RPMI8226 (cell line): ENCODE data around the gene ALPK1.
A peak's percentile ranks its signal among the peaks of the same experiment; 100 is the strongest.
"Not testable (repeated sequence)": the region's sequence is repeated elsewhere in the genome, so short reads cannot be mapped to it uniquely, and the experiment has no call there.

Source experiments
- DNase-seq: peaks from one replicate; pipeline ENCODE4 v3.0.0-alpha.2; 2015

The ALPK1 gene

GRCh38 chr4:112296949-112297880, at the start of gene ALPK1:
TSS of gene ALPK1 (plus strand) at chr4:112297369.
- DNase-seq = peak; percentile 36

- DNase-seq = no peak
Measured at GRCh38 chr4:112251019-112251643, 46.0 kb upstream of the ALPK1 start.

DNA sequence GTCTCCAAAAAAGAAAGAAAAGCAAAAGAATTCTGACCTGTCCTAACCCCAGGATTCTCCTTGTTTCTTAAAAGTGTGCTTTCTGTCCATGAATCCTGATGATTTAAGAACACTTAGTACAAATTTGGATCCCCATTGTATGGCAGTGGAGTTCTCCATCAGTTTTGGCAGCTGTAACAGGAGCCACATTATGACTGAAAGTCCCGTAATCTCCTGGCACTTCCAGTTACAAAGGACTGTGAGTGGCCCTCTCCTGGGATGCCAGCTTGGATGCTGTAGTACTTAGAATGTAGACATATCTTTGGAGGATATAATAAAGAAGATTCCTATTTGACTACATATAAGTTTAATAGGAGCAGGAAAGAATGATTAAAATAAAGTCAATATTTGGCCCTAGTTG, 44.9 kb upstream of the ALPK1 start:
- no peak for DNase-seq

GRCh38 chr4:112253382-112254000, 43.7 kb upstream of the ALPK1 start:
- DNase-seq = no peak

DNA sequence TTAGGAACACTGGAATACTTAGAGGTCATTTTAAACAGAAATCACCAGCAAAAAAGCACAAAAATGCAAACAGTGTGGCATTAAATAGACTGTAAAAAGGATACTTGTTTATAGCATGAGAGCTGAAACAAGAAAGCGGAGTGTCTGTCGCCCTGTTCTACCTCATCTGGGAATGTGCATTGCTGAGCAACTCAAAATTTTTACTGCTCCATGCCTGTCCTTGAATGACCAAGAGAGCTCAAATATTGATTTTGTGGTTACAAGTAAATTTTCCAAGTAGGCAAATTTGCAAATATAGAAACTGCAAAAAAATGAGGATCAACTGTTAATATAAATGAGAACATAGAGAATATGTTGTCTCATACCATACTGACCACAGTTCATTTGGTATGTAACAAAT, 40.1 kb upstream of the ALPK1 start:
- no peak for DNase-seq

- DNase-seq = peak; percentile 13
Measured at GRCh38 chr4:112266823-112267222, 30.3 kb upstream of the ALPK1 start.

DNA sequence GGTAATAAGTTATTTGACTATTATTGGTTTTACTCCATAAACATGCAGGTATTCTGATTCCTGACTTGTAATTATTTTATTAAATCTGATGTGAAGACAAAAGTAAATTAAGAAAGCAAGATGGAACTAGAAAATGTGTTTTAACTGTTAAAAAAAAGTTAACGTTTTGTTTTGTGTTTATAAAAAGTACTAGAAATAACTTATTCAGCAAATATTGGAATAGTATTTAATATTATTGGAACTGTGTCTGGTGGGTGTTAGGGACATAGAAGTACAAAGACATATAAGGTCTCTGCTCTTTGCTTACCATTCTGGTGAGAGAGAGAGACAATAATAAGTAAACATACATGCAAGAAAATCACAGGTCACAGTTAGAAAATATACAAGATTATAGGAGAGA, 27.1 kb upstream of the ALPK1 start:
- DNase-seq = no peak

GRCh38 chr4:112270640-112271421, 26.3 kb upstream of the ALPK1 start:
- no peak for DNase-seq

DNA sequence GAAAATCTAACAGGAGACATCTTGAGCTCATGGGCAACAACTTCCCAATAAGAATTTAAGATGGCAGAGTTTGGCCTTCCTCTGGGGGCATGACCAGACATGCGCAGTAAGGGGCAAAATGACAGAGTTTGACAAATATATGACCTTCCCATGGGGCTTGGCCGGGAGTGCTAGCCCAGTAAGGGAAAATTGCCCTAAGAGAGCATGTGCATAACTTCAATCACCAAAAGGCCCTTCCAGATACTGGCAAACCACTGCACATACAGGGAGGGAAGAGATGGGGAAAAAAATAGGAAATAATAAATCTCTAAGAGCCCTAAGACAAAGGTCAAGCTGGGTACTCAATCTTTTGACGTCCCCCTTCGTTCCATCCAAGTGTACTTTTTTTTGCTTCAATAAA, 24.9 kb upstream of the ALPK1 start:
- no peak for DNase-seq

GRCh38 chr4:112274959-112275358, 22.2 kb upstream of the ALPK1 start:
- DNase-seq = no peak

DNA sequence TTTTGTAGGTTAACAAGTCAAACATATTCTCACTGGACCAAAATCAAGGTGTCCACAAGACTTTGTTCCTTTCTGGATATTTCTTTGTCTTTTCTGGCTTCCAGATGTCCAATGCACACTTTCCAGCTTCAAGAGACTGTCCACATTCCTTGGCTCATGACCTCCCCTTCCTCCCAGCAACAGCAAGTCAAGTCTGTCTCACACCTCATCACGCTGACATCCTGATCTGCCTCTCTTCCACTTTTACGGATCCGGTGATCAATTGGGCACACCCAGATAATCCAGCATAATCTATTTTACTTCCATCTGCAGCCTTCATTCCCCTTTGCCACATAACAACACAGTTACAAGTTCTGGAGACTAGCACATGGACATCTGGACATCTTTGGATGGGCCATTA, 21.1 kb upstream of the ALPK1 start:
- no peak for DNase-seq

GRCh38 chr4:112277220-112277619, 19.9 kb upstream of the ALPK1 start:
- no peak for DNase-seq

GRCh38 chr4:112277705-112278448, 19.3 kb upstream of the ALPK1 start:
- no peak for DNase-seq

GRCh38 chr4:112279025-112279881, 17.9 kb upstream of the ALPK1 start:
- DNase-seq = peak; percentile 32

DNA sequence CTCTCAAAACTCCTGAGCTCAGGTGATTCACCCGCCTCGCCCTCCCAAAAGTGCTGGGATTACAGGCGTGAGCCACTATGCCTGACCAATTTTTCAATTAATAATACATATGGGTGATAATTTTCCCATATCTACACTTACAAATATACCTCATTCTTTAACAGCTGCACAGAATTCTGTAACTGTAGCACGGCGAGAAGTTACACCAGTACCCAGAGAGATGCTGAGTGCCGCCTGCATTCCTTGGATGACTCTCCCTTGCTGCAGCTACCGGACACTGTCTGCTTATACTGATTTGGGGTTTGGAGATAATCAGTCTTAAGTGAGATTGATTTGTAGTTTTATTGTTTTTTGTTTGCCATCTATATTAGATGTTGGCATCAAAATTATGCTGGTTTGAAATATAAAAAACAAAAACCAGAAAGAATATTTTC, 17.3 kb upstream of the ALPK1 start:
- DNase-seq = peak; percentile 15

- no peak for DNase-seq
Measured at GRCh38 chr4:112280386-112281056, 16.6 kb upstream of the ALPK1 start.

DNA sequence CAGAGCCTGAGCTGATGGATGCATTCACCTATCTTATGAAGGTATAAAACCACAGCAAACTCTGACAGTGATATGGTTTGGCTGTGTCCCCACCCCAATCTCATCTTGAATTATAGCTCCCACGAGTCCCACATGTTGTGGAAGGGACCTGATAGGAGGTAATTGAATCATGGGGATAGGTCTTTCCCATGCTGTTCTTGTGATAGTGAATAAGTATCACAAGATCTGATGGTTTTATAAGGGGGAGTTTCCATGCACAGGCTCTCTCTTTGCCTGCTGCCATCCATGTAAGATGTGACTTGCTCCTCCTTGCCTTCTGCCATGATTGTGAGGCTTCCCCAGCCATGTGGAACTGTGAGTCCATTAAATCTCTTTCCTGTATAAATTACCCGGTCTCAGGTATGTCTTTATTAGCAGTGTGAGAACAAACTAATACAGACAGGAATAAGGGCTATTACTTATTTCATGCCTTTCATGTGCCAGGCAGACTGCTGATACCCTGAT, 15.2 kb upstream of the ALPK1 start:
- not testable (repeated sequence) for DNase-seq

DNA sequence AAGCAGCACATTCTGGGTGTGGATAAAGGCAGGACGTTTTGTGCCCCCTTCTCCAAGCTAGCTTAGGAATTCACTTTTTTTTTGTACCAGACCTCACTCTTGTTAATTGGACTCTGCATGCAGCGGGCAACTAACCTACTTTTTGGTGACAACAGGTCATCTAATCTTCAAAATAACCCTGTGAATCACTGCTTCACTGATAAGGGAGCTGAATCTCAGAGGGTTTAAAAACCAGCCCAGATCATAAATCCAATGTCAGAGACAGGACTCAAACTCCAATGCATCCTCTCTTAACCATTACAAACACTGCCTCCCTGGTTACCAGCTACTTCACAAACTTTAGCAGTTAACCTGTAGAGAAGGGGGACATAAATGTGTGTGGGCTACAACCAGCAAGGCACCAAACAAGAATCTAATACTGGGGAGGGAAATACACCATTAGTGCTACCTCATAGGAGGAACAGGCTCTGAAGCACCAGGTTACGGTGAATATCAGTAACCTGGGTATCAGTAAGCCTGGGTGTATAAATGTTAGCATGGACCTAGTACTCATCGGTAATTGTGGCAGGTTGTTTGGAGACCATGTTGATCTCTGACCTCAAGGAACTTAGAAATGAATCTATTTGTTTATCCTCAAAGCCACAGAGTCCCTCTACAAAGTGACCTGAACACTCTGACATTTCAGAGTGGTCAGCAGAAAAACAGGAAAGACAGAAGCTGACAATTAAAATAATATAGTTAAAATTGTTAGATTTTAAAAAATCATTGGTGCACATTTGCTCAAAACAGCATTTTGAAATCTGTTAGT, 14.1 kb upstream of the ALPK1 start:
- DNase-seq = no peak

DNA sequence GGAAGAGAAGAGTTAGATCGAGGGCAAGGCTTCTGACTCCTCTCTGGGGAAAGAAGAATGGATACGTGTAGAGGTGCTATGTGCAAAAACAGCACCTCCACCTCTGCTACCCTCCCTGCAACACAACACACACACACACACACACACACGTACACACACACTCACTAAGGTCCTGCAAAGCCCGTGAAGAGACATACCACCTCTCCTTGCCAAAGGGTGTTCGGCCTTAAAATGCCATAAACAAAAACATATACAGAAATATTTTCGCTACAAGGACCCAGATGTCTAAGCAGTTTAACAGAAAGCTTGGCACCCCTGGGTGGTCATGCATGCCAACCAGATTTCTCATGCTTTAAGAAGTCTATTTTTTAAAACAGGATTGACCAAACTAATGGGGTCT, 13.0 kb upstream of the ALPK1 start:
- DNase-seq = peak; percentile 6
